Measurements from ENCODE around the gene CMSS1.

Gene CMSS1

GRCh38 chr3:100110162-100110561 lies 292.5 kb downstream of the CMSS1 start:
- Histone ChIP-seq H3K4me3 (ENCODE audit: low read length in 2 of 2) (no peak overlapping the region), H3K9ac (ENCODE audit: low read length in 2 of 2) (no peak overlapping the region), H3K27ac (ENCODE audit: low read length) (no peak overlapping the region), H3K36me3 (ENCODE audit: control insufficient read depth in 2 of 2, insufficient read depth in 2 of 2, low read length in 2 of 2) (no peaks in the 10 kb centered on the region), H3K27me3 (ENCODE audit: control insufficient read depth in 1 of 2, insufficient read depth in 2 of 2, low read length in 2 of 2) (no peaks in the 10 kb centered on the region), H3K9me3 (ENCODE audit: control insufficient read depth in 2 of 2, low read length in 2 of 2) (no peaks in the 10 kb centered on the region), H3K4me1 (ENCODE audit: control insufficient read depth, insufficient read depth, low read length) (peaks cover 23% of the 10 kb centered on the region)

GRCh38 chr3:100111728-100112127 lies 294.1 kb downstream of the CMSS1 start:
- Histone ChIP-seq H3K27ac (ENCODE audit: low read length) (no peak overlapping the region), H3K9ac (ENCODE audit: low read length in 2 of 2) (no peak overlapping the region), H3K4me3 (ENCODE audit: low read length in 2 of 2) (no peak overlapping the region), H3K9me3 (ENCODE audit: control insufficient read depth in 2 of 2, low read length in 2 of 2) (no peaks in the 10 kb centered on the region), H3K36me3 (ENCODE audit: control insufficient read depth in 2 of 2, insufficient read depth in 2 of 2, low read length in 2 of 2) (no peaks in the 10 kb centered on the region), H3K4me1 (ENCODE audit: control insufficient read depth, insufficient read depth, low read length) (peaks cover 18% of the 10 kb centered on the region), H3K27me3 (ENCODE audit: control insufficient read depth in 1 of 2, insufficient read depth in 2 of 2, low read length in 2 of 2) (no peaks in the 10 kb centered on the region)

GRCh38 chr3:100113723-100114412 lies 296.2 kb downstream of the CMSS1 start:
- Histone ChIP-seq H3K4me1 (ENCODE audit: control insufficient read depth, insufficient read depth, low read length) (peaks cover 14% of the 10 kb centered on the region), H3K27ac (ENCODE audit: low read length) (no peak overlapping the region), H3K36me3 (ENCODE audit: control insufficient read depth in 2 of 2, insufficient read depth in 2 of 2, low read length in 2 of 2) (no peaks in the 10 kb centered on the region), H3K27me3 (ENCODE audit: control insufficient read depth in 1 of 2, insufficient read depth in 2 of 2, low read length in 2 of 2) (no peaks in the 10 kb centered on the region), H3K9ac (ENCODE audit: low read length in 2 of 2) (no peak overlapping the region), H3K4me3 (ENCODE audit: low read length in 2 of 2) (no peak overlapping the region), H3K9me3 (ENCODE audit: control insufficient read depth in 2 of 2, low read length in 2 of 2) (no peaks in the 10 kb centered on the region)

- peaks cover 14% of the 10 kb centered on the region for H3K4me1 ChIP-seq (ENCODE audit: control insufficient read depth, insufficient read depth, low read length)
- no peak within 1 kb of the TSS for H3K4me3 ChIP-seq (ENCODE audit: low read length in 2 of 2)
- H3K9me3 ChIP-seq (ENCODE audit: control insufficient read depth in 2 of 2, low read length in 2 of 2) = no peaks in the 10 kb centered on the region
- H3K27me3 ChIP-seq (ENCODE audit: control insufficient read depth in 1 of 2, insufficient read depth in 2 of 2, low read length in 2 of 2) = no peaks in the 10 kb centered on the region
- H3K36me3 ChIP-seq (ENCODE audit: control insufficient read depth in 2 of 2, insufficient read depth in 2 of 2, low read length in 2 of 2) = no peaks in the 10 kb centered on the region
- no peak within 1 kb of the TSS for H3K9ac ChIP-seq (ENCODE audit: low read length in 2 of 2)
- H3K27ac ChIP-seq (ENCODE audit: low read length) = no peak within 1 kb of the TSS
Observed at GRCh38 chr3:100114413-100115030, 296.9 kb downstream of the CMSS1 start, which contains the start of gene FILIP1L. Gene FILIP1L, minus strand, starts transcription at chr3:100114501.

GRCh38 chr3:100117093-100117492 lies 299.4 kb downstream of the CMSS1 start:
- Histone ChIP-seq H3K9ac (ENCODE audit: low read length in 2 of 2) (no peak overlapping the region), H3K27ac (ENCODE audit: low read length) (no peak overlapping the region), H3K4me3 (ENCODE audit: low read length in 2 of 2) (no peak overlapping the region), H3K9me3 (ENCODE audit: control insufficient read depth in 2 of 2, low read length in 2 of 2) (no peaks in the 10 kb centered on the region), H3K27me3 (ENCODE audit: control insufficient read depth in 1 of 2, insufficient read depth in 2 of 2, low read length in 2 of 2) (no peaks in the 10 kb centered on the region), H3K4me1 (ENCODE audit: control insufficient read depth, insufficient read depth, low read length) (peaks cover 11% of the 10 kb centered on the region), H3K36me3 (ENCODE audit: control insufficient read depth in 2 of 2, insufficient read depth in 2 of 2, low read length in 2 of 2) (no peaks in the 10 kb centered on the region)

GRCh38 chr3:100120012-100120411 lies 302.4 kb downstream of the CMSS1 start:
- Histone ChIP-seq H3K4me3 (ENCODE audit: low read length in 2 of 2) (no peak overlapping the region), H3K9me3 (ENCODE audit: control insufficient read depth in 2 of 2, low read length in 2 of 2) (no peaks in the 10 kb centered on the region), H3K9ac (ENCODE audit: low read length in 2 of 2) (no peak overlapping the region), H3K36me3 (ENCODE audit: control insufficient read depth in 2 of 2, insufficient read depth in 2 of 2, low read length in 2 of 2) (no peaks in the 10 kb centered on the region), H3K27ac (ENCODE audit: low read length) (no peak overlapping the region), H3K4me1 (ENCODE audit: control insufficient read depth, insufficient read depth, low read length) (peaks cover 4% of the 10 kb centered on the region), H3K27me3 (ENCODE audit: control insufficient read depth in 1 of 2, insufficient read depth in 2 of 2, low read length in 2 of 2) (no peaks in the 10 kb centered on the region)

- Histone ChIP-seq H3K9ac (ENCODE audit: low read length in 2 of 2) (no peak overlapping the region), H3K9me3 (ENCODE audit: control insufficient read depth in 2 of 2, low read length in 2 of 2) (no peaks in the 10 kb centered on the region), H3K4me3 (ENCODE audit: low read length in 2 of 2) (no peak overlapping the region), H3K36me3 (ENCODE audit: control insufficient read depth in 2 of 2, insufficient read depth in 2 of 2, low read length in 2 of 2) (no peaks in the 10 kb centered on the region), H3K27ac (ENCODE audit: low read length) (no peak overlapping the region), H3K27me3 (ENCODE audit: control insufficient read depth in 1 of 2, insufficient read depth in 2 of 2, low read length in 2 of 2) (no peaks in the 10 kb centered on the region), H3K4me1 (ENCODE audit: control insufficient read depth, insufficient read depth, low read length) (peaks cover 9% of the 10 kb centered on the region)
Observed at GRCh38 chr3:100120693-100121092, 303.0 kb downstream of the CMSS1 start.

GRCh38 chr3:100122321-100122720 lies 304.7 kb downstream of the CMSS1 start:
- no peak overlapping the region for H3K4me3 ChIP-seq (ENCODE audit: low read length in 2 of 2)
- H3K27me3 ChIP-seq (ENCODE audit: control insufficient read depth in 1 of 2, insufficient read depth in 2 of 2, low read length in 2 of 2) = no peaks in the 10 kb centered on the region
- H3K9me3 ChIP-seq (ENCODE audit: control insufficient read depth in 2 of 2, low read length in 2 of 2) = no peaks in the 10 kb centered on the region
- H3K4me1 ChIP-seq (ENCODE audit: control insufficient read depth, insufficient read depth, low read length) = peaks cover 10% of the 10 kb centered on the region
- H3K27ac ChIP-seq (ENCODE audit: low read length) = no peak overlapping the region
- H3K9ac ChIP-seq (ENCODE audit: low read length in 2 of 2) = no peak overlapping the region
- no peaks in the 10 kb centered on the region for H3K36me3 ChIP-seq (ENCODE audit: control insufficient read depth in 2 of 2, insufficient read depth in 2 of 2, low read length in 2 of 2)

GRCh38 chr3:100123112-100123511 lies 305.4 kb downstream of the CMSS1 start:
- Histone ChIP-seq H3K4me3 (ENCODE audit: low read length in 2 of 2) (no peak overlapping the region), H3K27ac (ENCODE audit: low read length) (no peak overlapping the region), H3K36me3 (ENCODE audit: control insufficient read depth in 2 of 2, insufficient read depth in 2 of 2, low read length in 2 of 2) (no peaks in the 10 kb centered on the region), H3K27me3 (ENCODE audit: control insufficient read depth in 1 of 2, insufficient read depth in 2 of 2, low read length in 2 of 2) (no peaks in the 10 kb centered on the region), H3K9ac (ENCODE audit: low read length in 2 of 2) (no peak overlapping the region), H3K9me3 (ENCODE audit: control insufficient read depth in 2 of 2, low read length in 2 of 2) (no peaks in the 10 kb centered on the region), H3K4me1 (ENCODE audit: control insufficient read depth, insufficient read depth, low read length) (peaks cover 10% of the 10 kb centered on the region)

GRCh38 chr3:100124201-100124761 lies 306.6 kb downstream of the CMSS1 start:
- Histone ChIP-seq H3K4me1 (ENCODE audit: control insufficient read depth, insufficient read depth, low read length) (peaks cover 10% of the 10 kb centered on the region), H3K27me3 (ENCODE audit: control insufficient read depth in 1 of 2, insufficient read depth in 2 of 2, low read length in 2 of 2) (no peaks in the 10 kb centered on the region), H3K9me3 (ENCODE audit: control insufficient read depth in 2 of 2, low read length in 2 of 2) (no peaks in the 10 kb centered on the region), H3K27ac (ENCODE audit: low read length) (no peak overlapping the region), H3K9ac (ENCODE audit: low read length in 2 of 2) (no peak overlapping the region), H3K4me3 (ENCODE audit: low read length in 2 of 2) (no peak overlapping the region), H3K36me3 (ENCODE audit: control insufficient read depth in 2 of 2, insufficient read depth in 2 of 2, low read length in 2 of 2) (no peaks in the 10 kb centered on the region)
